ENCODE data around the gene KCTD21. TPM values are rescaled to one million over a fixed set of nuclear protein-coding genes. Genes with fewer than 3 reads are reported as not detected.

KCTD21 gene
- total and polyA plus RNA-seq, 2 donors (not counting 1 experiment from before 2014, with no cell fraction given): 4.3 to 8.0 TPM

GRCh38 chr11:78200061-78200460, 11.6 kb upstream of the KCTD21 start:
- 94% methylated on average over 4 of the region's 4 CpGs for WGBS (ENCODE audit: insufficient coverage)
- H3K9me3 Mint-ChIP-seq (ENCODE audit: insufficient read depth): no peaks in the 10 kb centered on the region
- Histone ChIP-seq H2AFZ (ENCODE audit: insufficient read depth, low read depth, low read length, poor library complexity, severe bottlenecking) (no peak overlapping the region), H3K36me3 (replicated peaks in 1 of 2; ENCODE audit: control extremely low read depth in 1 of 2, control insufficient read depth in 1 of 2, extremely low read depth in 1 of 2, insufficient read depth in 2 of 2, low read length in 1 of 2) (peaks cover 0 to 4% of the 10 kb centered on the region in 2 experiments), H3K27me3 (replicated peaks in 1 of 4; ENCODE audit: control extremely low read depth in 1 of 4, control insufficient read depth in 3 of 4, insufficient read depth in 4 of 4, low read length in 3 of 4) (no peaks in the 10 kb centered on the region), H3K79me2 (ENCODE audit: control insufficient read depth, insufficient read depth, low read length) (no peaks in the 10 kb centered on the region), H4K20me1 (ENCODE audit: control insufficient read depth, insufficient read depth, low read length, poor library complexity, severe bottlenecking) (no peaks in the 10 kb centered on the region), H3K4me1 (ENCODE audit: control insufficient read depth in 2 of 2, insufficient read depth in 2 of 2, low read length in 2 of 2) (peaks cover 14 to 15% of the 10 kb centered on the region in 2 donors), H3K4me2 (replicated peaks; ENCODE audit: low read depth, low read length, poor library complexity, severe bottlenecking) (no peak overlapping the region), H3K4me3 (ENCODE audit: control extremely low read depth in 1 of 5, extremely low read depth in 1 of 5, insufficient read depth in 1 of 5, low read depth in 2 of 5, low read length in 4 of 5) (no peak overlapping the region), H3K9ac (ENCODE audit: low read length) (no peak overlapping the region), H3K27ac (ENCODE audit: low read length in 2 of 2) (no peak overlapping the region), H3K9me3 (ENCODE audit: control extremely low read depth in 1 of 3, control insufficient read depth in 2 of 3, insufficient read depth in 1 of 3, low read length in 2 of 3) (peaks cover 0 to 3% (median 0%) of the 10 kb centered on the region in 3 donors)
- no peak for DNase-seq
- ChIA-PET CTCF (interaction anchor here (1.3 kb wide), 1 partner anchor 18 kb away, joined by 3 read pairs; no protein-coding TSS in a partner anchor), POLR2A (no interaction called here)
- no peak for ATAC-seq (ENCODE audit: low read depth)
- peaks cover 18% of the 10 kb centered on the region for H3K4me1 Mint-ChIP-seq
- intact Hi-C loops (cut with micrococcal nuclease): no loop called here
- H3K4me3 Mint-ChIP-seq: no peak overlapping the region
- no peaks in the 10 kb centered on the region for H3K27me3 Mint-ChIP-seq
- H3K27ac Mint-ChIP-seq: no peak overlapping the region
- no peak for TF ChIP-seq CTCF (IDR thresholded peaks at IDR 0.05)
- no peak for TF ChIP-seq EZH2 (IDR thresholded peaks at IDR 0.05; ENCODE audit: borderline replicate concordance, insufficient read depth, low read depth, low read length, poor library complexity, severe bottlenecking)

GRCh38 chr11:78199653-78200015, 11.2 kb upstream of the KCTD21 start:
- Histone ChIP-seq H3K79me2 (ENCODE audit: control insufficient read depth, insufficient read depth, low read length) (no peaks in the 10 kb centered on the region), H2AFZ (ENCODE audit: insufficient read depth, low read depth, low read length, poor library complexity, severe bottlenecking) (no peak overlapping the region), H3K4me3 (ENCODE audit: control extremely low read depth in 1 of 5, extremely low read depth in 1 of 5, insufficient read depth in 1 of 5, low read depth in 2 of 5, low read length in 4 of 5) (no peak overlapping the region), H3K27me3 (replicated peaks in 1 of 4; ENCODE audit: control extremely low read depth in 1 of 4, control insufficient read depth in 3 of 4, insufficient read depth in 4 of 4, low read length in 3 of 4) (no peaks in the 10 kb centered on the region), H3K4me2 (replicated peaks; ENCODE audit: low read depth, low read length, poor library complexity, severe bottlenecking) (no peak overlapping the region), H3K9ac (ENCODE audit: low read length) (no peak overlapping the region), H3K9me3 (ENCODE audit: control extremely low read depth in 1 of 3, control insufficient read depth in 2 of 3, insufficient read depth in 1 of 3, low read length in 2 of 3) (peaks cover 0 to 3% (median 0%) of the 10 kb centered on the region in 3 donors), H4K20me1 (ENCODE audit: control insufficient read depth, insufficient read depth, low read length, poor library complexity, severe bottlenecking) (no peaks in the 10 kb centered on the region), H3K4me1 (ENCODE audit: control insufficient read depth in 2 of 2, insufficient read depth in 2 of 2, low read length in 2 of 2) (peaks cover 14 to 15% of the 10 kb centered on the region in 2 donors), H3K27ac (ENCODE audit: low read length in 2 of 2) (no peak overlapping the region), H3K36me3 (replicated peaks in 1 of 2; ENCODE audit: control extremely low read depth in 1 of 2, control insufficient read depth in 1 of 2, extremely low read depth in 1 of 2, insufficient read depth in 2 of 2, low read length in 1 of 2) (peaks cover 0 to 4% of the 10 kb centered on the region in 2 experiments)
- DNase-seq (no peak), ATAC-seq (ENCODE audit: low read depth) (no peak)
- Mint-ChIP-seq H3K4me3 (no peak overlapping the region), H3K4me1 (peaks cover 18% of the 10 kb centered on the region), H3K27me3 (no peaks in the 10 kb centered on the region), H3K9me3 (ENCODE audit: insufficient read depth) (no peaks in the 10 kb centered on the region), H3K27ac (no peak overlapping the region)
- ChIA-PET CTCF (no interaction called here), POLR2A (no interaction called here)
- TF ChIP-seq CTCF (IDR thresholded peaks at IDR 0.05) (no peak), EZH2 (IDR thresholded peaks at IDR 0.05; ENCODE audit: borderline replicate concordance, insufficient read depth, low read depth, low read length, poor library complexity, severe bottlenecking) (no peak)
- WGBS (ENCODE audit: insufficient coverage): 97% methylated on average over 5 of the region's 5 CpGs
- intact Hi-C loops (cut with micrococcal nuclease): no loop called here
